Prostate gland (tissue), 2 donors: ENCODE data around the gene CD86. TPM values are rescaled to one million over a fixed set of nuclear protein-coding genes. Genes with fewer than 3 reads are reported as not detected.

ENCODE experiments used
- DNase-seq: peaks from one replicate; pipeline ENCODE4 v3.0.0-alpha.2; 2019; ENCODE audit warnings: low spot score
- H3K27ac ChIP-seq, 2 donors: fragments of 200-600 bp; sonication (generic); 2 replicates each; pipeline ENCODE4 v1.5.1; 2017 to 2019
- H3K27me3 ChIP-seq: fragments of 200-600 bp; sonication (generic); replicated peaks from 2 replicates; pipeline ENCODE4 v1.5.1; 2019; ENCODE audit not compliant: insufficient read depth
- H3K36me3 ChIP-seq, 2 donors: fragments of 200-600 bp; sonication (generic); 1 replicate in 1 of 2; 2 replicates in 1 of 2; pipeline versions ENCODE4 v1.5.1 to v1.8.1; 2017 to 2019
- H3K4me1 ChIP-seq: fragments of 200-600 bp; sonication (generic); replicated peaks from 2 replicates; pipeline ENCODE4 v1.5.1; 2019
- H3K4me3 ChIP-seq, 2 donors: fragments of 200-600 bp; sonication (generic); 2 replicates each; pipeline ENCODE4 v1.5.1; 2017 to 2019
- H3K9me3 ChIP-seq: fragments of 200-600 bp; sonication (generic); 2 replicates; pipeline ENCODE4 v1.5.1; 2017
- POLR2A ChIP-seq: fragments of 450-650 bp; IDR thresholded peaks from one replicate; pipeline ENCODE4 v1.6.1; 2016; ENCODE audit warnings: antibody characterized with exemption, mild to moderate bottlenecking
- POLR2AphosphoS5 ChIP-seq: sonication (generic); formaldehyde crosslinking; IDR thresholded peaks from one replicate; pipeline ENCODE4 v1.6.1; 2017; ENCODE audit warnings: antibody characterized with exemption
- WGBS: methylation state at CpG from one replicate; pipeline ENCODE4 v1.1.5; 2018; 5-methylcytosine and 5-hydroxymethylcytosine counted together
- intact Hi-C: fragments of 100-400 bp; cut with DNase I; formaldehyde crosslinking; loops from one replicate; pipeline ENCODE4 v1.14.2; 2022
- total RNA-seq, 2 donors: library from RNA; depleted of rRNA; stranded (reverse); fragments of >200 nt; gene quantifications; one replicate each; pipeline ENCODE4 v1.1.0, GENCODE V29; 2016
- TF ChIP-seq, protein P1 (sequence below), 4 experiments: fragments of 200-600 bp in 2 of 4; fragments of 450-650 bp in 2 of 4; sonication (generic) in 2 of 4; IDR thresholded peaks; 1 replicate in 3 of 4; 2 replicates in 1 of 4; pipeline ENCODE4 v1.5.1; 2016 to 2019; ENCODE audit warnings: antibody characterized with exemption in 4 of 4, mild to moderate bottlenecking in 2 of 4, moderate library complexity in 2 of 4

CD86 gene
- total RNA-seq, 2 donors from 2014 or later: 0.68 to 1.2 TPM

DNA sequence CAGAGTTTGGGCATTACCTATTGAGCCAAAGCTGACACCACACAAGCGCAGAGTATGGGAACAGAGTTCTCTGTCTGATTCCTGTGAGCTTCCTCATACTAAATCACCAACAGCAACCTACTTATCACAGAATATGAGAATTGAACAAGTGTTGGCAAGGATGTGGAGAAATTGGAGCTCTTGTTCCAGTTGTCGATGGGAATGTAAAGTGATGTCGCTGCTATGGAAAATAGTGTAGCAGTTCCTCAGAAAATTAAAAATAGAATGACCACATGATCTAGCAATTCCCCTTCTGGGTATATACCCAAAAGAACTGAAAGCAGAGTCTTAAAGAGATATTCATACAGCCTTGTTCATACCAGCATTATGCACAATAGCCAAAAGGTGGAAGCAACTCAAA is 33.4 kb downstream of the CD86 start:
- no peak for DNase-seq
- no peaks in the 10 kb centered on the region for H3K9me3 ChIP-seq
- no peaks in the 10 kb centered on the region for H3K4me1 ChIP-seq
- no peaks in the 10 kb centered on the region for H3K36me3 ChIP-seq
- no peak overlapping the region for H3K4me3 ChIP-seq
- TF ChIP-seq POLR2A: no peak
- no peak for TF ChIP-seq POLR2AphosphoS5
- TF ChIP-seq, protein P1, sequence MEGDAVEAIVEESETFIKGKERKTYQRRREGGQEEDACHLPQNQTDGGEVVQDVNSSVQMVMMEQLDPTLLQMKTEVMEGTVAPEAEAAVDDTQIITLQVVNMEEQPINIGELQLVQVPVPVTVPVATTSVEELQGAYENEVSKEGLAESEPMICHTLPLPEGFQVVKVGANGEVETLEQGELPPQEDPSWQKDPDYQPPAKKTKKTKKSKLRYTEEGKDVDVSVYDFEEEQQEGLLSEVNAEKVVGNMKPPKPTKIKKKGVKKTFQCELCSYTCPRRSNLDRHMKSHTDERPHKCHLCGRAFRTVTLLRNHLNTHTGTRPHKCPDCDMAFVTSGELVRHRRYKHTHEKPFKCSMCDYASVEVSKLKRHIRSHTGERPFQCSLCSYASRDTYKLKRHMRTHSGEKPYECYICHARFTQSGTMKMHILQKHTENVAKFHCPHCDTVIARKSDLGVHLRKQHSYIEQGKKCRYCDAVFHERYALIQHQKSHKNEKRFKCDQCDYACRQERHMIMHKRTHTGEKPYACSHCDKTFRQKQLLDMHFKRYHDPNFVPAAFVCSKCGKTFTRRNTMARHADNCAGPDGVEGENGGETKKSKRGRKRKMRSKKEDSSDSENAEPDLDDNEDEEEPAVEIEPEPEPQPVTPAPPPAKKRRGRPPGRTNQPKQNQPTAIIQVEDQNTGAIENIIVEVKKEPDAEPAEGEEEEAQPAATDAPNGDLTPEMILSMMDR (IDR thresholded peaks at IDR 0.05): no peak
- no peak overlapping the region for H3K27ac ChIP-seq
- intact Hi-C loops: no loop called here
- H3K27me3 ChIP-seq: no peaks in the 10 kb centered on the region
- WGBS: 85% methylated on average over 3 of the region's 3 CpGs

DNA sequence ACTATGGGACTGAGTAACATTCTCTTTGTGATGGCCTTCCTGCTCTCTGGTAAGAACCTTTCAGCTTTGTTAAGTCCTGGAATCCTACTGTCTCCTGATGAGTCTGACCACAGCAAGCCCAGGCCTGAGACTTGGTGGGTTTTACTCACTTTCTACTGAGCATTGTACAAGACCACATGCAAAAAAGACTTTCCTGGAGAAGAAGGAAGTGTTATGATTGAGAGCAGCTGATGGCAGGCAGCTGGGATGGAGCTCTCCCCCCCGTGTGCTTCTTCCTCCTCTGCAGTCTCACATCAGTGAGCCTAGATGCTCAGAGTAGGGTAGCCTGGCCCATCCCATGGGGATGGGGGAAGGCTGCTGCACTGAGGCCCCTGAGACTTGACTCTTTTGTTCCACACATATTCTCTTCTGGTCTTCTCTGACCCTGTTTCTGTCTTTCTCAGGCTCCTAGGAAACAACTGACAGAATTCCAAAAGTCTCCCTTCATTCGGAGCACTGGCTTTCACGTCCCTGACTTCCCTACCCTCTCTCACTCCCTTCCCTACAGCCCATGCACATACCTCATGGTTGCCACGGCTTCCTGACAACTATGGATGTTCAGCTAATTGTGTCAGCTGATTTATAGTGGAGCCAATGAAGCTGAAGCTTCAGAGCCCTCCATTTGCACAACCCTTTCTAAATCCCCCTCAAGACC is 36.6 kb downstream of the CD86 start:
- Histone ChIP-seq H3K4me3 (no peak overlapping the region), H3K27ac (no peak overlapping the region), H3K27me3 (no peaks in the 10 kb centered on the region), H3K9me3 (no peaks in the 10 kb centered on the region), H3K4me1 (no peaks in the 10 kb centered on the region), H3K36me3 (no peaks in the 10 kb centered on the region)
- DNase-seq: no peak
- TF ChIP-seq, protein P1 (IDR thresholded peaks at IDR 0.05): no peak
- TF ChIP-seq POLR2AphosphoS5: no peak
- no peak for TF ChIP-seq POLR2A
- 67% methylated on average over 4 of the region's 4 CpGs for WGBS
- intact Hi-C loops: no loop called here

GRCh38 chr3:122092460-122093165 is 37.5 kb downstream of the CD86 start:
- WGBS: 46% methylated on average over 2 of the region's 2 CpGs

DNA sequence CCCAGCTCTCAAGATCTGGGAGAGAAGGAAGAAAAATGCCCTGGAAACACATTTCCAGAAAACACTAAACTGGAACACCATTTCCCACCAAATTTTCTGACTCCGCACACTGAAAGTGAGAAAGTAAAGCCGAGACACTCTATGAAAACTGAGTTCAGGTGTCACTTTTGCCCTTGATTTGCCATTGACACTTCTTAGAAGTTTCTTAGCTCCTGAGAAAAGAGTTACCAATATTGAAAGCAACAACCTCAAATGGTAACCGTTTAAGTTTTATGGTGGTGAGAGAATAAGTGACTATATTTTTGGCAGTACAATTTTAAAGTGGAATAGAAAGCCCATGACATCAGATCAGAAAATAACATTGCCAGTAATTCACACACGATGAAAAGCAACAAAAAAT is 39.0 kb downstream of the CD86 start:
- DNase-seq: no peak
- H3K9me3 ChIP-seq: no peaks in the 10 kb centered on the region
- no peaks in the 10 kb centered on the region for H3K36me3 ChIP-seq
- WGBS: 83% methylated on average over 4 of the region's 4 CpGs
- TF ChIP-seq POLR2AphosphoS5: no peak
- TF ChIP-seq, protein P1 (IDR thresholded peaks at IDR 0.05): no peak
- no peak for TF ChIP-seq POLR2A
- no peaks in the 10 kb centered on the region for H3K27me3 ChIP-seq
- H3K4me1 ChIP-seq: no peaks in the 10 kb centered on the region
- H3K27ac ChIP-seq: no peak overlapping the region
- H3K4me3 ChIP-seq: no peak overlapping the region
- intact Hi-C loops: no loop called here

More at GRCh38 chr3:122092460-122093165, 37.5 kb downstream of the CD86 start:
- Histone ChIP-seq H3K9me3 (no peaks in the 10 kb centered on the region), H3K36me3 (no peaks in the 10 kb centered on the region), H3K27me3 (no peaks in the 10 kb centered on the region), H3K27ac (no peak overlapping the region), H3K4me1 (no peaks in the 10 kb centered on the region), H3K4me3 (no peak overlapping the region)
- intact Hi-C loops: no loop called here
- DNase-seq: peak; percentile 11
- TF ChIP-seq POLR2AphosphoS5: peak; percentile 23
- TF ChIP-seq POLR2A: no peak
- TF ChIP-seq, protein P1 (IDR thresholded peaks at IDR 0.05): peak in 1 of 4 experiments; percentile 37

DNA sequence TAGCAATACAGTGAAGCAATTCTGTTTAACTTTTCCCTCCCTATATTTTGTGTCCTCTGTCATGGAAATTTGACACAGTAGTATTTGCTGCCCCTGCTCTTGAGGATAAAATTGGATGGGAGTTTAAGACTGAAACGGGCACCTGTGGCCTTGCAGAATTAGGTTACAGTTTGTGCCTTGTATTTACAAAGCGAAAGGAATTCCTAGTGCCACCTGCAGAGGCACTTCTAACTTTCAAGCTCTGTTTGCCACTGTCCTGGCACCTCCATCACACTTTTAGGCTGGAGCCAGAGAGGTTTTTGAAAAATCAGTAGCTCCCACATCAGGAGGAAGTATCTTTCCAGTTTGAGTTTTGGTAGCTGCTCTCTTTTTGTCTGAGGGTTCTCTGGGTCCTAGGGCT is 39.5 kb downstream of the CD86 start:
- TF ChIP-seq POLR2A: no peak
- TF ChIP-seq POLR2AphosphoS5: no peak
- TF ChIP-seq, protein P1 (IDR thresholded peaks at IDR 0.05): no peak
- H3K4me3 ChIP-seq: no peak overlapping the region
- no peaks in the 10 kb centered on the region for H3K36me3 ChIP-seq
- intact Hi-C loops: no loop called here
- H3K27me3 ChIP-seq: no peaks in the 10 kb centered on the region
- DNase-seq: no peak
- no peaks in the 10 kb centered on the region for H3K9me3 ChIP-seq
- no peak overlapping the region for H3K27ac ChIP-seq
- WGBS: 62% methylated on average over 2 of the region's 2 CpGs
- H3K4me1 ChIP-seq: no peaks in the 10 kb centered on the region
